Middle frontal gyrus (tissue), 1 donor: ENCODE measurements around the gene SCIN.
"Not testable (repeated sequence)": the region's sequence is repeated elsewhere in the genome, so short reads cannot be mapped to it uniquely, and the experiment has no call there.

Source experiments
- DNase-seq: peaks from one replicate; pipeline ENCODE4 v3.0.0-alpha.2; 2015; ENCODE audit warnings: low spot score; ENCODE audit errors: extremely low spot score

The SCIN gene

DNA sequence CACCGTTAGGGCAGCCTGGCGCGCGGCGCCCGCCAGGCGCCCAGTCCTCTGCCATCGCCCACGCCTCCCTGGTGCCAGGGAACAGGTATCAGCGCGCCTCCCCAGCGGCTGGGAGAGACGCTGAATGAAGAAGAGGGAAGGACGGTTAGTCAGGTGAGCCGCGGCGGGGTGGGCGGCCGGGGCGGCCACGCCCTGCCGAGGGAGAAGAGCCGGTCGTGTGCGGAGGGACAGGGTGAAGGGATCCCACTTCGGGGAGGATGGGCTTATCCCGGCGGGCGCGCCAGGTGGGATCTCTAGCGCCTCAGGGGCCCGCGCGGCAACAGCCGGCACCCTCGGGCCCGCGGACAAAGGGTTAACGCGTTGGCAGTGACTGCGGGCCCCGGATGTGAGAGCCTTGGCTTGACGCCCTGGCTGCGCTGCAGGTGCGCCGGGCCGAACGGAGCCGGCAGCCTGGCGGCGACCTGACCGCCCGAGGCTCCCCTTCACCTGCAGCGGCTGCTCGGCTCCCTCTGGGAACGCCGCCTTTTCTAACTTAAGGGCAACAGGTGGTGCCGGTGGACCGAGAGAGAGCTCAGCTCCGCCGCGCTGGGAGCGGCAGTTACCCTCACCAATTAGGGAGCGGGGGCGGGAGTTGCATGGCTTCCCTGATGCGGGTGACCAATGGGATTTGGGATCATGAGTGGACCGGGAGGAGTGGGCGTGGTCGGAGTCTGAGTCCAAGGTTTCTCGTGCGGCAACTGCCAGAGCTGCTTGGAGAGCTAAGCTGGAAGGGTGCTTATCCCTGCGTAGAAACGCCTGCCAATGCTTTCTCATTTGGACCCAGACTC lies 116.6 kb downstream of the SCIN start, which contains the start of gene ARL4A:
ARL4A (plus strand) TSS at position 743 of the 827 bp plus-strand sequence. CDS start 622 bp downstream, outside the sequence.
- DNase-seq = peak; percentile 96

DNA sequence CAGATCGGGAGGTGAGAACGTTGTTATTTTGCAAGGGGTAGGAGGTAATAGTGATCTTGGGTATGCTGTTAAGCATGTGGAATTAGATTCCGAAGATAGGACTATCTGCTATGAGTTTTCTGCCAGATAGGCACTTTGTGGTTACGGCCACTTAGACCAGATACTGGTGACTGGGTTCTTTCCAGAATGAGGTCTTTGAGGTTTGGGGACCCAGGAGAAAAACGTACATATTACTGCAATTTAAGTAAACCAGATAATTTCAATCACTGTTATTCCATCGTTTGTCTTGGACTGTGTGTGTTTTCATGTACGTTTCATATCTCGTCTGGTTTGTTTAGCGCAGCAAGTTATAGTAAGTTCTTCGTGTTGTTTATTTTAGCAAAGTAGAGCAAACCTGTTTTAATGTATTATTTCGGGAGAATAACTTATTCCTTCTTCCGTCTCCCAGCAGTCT lies 117.2 kb downstream of the SCIN start:
- no peak for DNase-seq

DNA sequence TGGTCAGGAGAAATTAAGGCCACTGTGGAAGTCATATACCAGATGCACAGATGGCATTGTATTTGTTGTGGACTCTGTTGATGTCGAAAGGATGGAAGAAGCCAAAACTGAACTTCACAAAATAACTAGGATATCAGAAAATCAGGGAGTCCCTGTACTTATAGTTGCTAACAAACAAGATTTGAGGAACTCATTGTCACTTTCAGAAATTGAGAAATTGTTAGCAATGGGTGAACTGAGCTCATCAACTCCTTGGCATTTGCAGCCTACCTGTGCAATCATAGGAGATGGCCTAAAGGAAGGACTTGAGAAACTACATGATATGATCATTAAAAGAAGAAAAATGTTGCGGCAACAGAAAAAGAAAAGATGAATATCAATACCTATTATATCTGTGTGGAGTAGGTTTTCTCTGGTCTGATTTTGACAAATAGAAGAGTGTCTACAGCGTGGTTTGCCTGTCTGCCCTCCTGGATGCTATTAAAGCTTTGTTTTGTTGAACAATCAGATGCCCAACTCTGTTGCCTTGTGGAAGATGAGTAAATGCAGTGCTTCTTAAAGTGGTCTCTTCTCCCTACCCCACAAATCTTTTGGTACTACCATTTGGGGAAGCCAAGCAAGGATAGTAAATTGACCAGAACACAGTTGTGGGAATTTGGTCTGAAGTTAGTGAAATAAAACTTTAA lies 118.1 kb downstream of the SCIN start:
- DNase-seq = not testable (repeated sequence)

DNA sequence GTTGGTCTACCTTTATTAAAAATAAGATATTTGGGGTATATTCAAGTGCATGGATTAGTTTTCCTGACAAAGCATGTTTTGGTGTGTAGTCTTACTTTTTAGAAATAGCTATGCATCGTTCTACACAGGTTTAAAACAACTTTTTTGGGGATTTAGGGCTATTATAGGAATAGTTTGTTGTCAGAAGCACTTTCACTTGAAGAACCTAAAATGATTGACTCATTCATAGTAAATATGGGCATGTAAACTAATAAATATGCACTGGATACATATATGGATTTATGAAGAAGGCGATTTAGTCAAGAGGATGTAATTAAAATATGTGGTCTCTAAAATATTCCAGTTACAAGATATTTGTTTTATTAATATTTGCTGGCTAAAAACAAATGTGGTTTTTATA lies 118.9 kb downstream of the SCIN start:
- no peak for DNase-seq

DNA sequence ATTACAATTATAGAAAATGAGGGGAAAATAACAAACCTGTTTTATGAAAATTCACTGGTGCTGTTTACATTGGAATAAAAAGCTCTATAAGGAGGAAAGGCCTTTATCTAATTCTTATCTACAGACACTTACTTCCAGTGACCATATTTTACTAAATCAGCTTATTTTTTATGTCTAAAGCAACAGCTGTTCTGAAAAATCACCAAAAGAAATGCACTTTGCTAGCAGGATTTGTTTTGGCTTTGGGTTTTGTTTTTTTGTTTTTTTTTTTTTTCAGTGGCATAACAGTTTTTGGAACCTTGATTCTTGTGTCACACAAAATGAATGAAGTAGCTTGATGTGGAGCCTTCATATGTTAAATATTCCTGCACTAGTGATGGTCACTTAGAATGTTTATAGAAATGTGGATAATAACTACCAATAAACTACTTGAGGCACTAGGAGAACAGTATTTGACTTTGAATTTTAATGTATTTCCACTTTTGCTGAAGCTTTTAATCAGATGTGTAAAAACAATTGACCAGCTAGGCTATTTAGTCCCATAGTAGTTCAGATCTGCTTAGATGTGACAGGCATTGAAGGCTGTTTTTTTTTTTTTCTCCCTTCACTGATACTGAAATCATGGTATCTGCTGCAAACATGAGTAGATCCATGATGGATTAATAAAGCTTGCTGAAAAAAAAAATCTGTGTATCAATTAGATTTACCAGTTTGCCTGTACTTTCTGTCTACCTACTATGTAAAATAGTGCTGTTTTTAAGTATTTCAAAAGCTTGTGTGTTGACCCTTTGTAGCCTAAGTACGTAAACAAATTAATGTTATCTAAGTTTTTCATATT lies 119.7 kb downstream of the SCIN start:
- DNase-seq = no peak

DNA sequence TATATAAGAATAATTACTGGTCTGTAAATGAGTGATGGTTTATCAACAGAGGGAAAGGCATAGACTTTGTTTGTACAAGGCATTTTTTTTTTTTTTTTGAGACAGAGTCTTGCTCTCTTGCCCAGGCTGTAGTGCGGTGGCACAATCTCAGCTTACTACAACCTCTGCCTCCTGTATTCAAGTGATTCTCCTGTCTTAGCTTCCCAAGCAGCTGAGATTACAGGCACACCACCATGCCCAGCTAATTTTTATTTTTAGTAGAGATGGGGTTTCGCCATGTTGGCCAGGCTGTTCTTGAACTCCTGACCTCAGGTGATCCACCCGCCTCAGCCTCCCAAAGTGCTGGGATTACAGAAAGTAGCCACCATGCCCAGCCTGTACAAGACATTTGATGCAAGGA lies 120.9 kb downstream of the SCIN start:
- not testable (repeated sequence) for DNase-seq

DNA sequence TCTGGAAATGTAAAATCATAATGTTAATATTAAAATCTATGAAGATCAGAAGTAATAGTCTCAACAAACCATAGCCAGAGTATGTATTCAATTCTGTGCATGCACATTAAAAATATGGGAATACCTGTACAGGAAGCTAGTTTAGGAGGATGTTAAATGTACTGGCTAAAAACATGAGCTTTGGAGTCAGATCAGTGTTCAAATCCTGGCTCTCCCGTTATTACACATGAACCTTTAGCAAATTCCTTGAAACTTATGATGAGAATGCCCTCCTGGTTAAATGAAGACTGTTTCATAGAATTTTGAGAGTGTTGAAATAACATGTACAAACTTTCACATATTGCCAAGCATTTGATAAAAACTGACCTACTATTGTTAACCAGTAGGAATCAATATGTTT lies 121.5 kb downstream of the SCIN start:
- DNase-seq = no peak

DNA sequence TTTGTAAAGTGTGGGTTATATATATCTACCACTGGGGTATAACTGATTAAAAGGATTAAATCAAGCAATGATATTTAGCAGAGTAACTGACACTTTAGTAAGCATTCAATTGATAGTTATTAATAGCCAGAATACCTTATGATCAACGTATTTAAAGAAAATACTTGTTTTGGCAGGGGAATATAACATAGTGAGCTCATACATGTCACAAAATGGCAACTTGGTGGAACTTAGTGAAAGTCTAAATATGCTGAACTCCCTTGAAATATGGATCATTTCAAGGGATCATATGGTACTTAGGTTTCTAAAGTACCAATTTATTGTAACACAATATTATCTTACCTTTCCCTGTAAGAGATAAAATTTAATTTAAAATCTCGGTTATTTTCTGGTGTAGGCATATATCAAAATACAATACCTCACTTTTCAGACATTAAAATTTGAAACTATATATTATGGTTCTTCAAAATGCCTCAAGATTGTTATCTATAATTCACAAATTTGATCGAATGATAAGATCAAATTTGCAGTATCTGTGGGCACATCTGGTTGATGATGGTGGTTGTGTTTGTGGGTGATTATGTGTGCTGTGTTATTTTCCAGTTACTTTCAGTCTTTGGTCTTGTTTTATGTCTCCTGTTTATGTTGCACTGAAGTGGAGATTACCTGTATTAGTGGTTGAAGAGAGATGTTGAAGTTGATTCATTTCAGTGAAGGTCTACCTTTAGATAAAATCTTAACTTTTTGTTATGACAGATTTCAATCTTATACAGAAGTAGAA lies 122.1 kb downstream of the SCIN start:
- DNase-seq = no peak

DNA sequence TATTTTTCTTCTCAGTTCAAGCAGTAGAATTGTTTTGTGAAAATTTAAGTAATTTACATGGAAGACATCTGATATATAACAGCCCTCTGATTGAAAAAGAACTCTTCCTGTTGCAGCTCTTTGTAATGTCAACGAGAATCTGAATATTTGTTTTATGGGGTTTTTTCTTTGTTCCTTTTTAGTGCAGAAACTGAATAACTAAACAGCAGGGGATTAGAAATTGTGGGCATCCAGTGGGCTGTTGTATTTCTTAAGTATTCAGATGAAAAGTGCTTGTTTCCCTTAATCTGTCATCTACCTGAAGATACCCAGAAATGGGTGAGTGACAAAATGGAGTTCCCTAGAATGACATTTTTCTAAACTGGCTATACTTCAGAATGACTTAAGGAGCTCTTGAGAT lies 124.3 kb downstream of the SCIN start:
- no peak for DNase-seq

DNA sequence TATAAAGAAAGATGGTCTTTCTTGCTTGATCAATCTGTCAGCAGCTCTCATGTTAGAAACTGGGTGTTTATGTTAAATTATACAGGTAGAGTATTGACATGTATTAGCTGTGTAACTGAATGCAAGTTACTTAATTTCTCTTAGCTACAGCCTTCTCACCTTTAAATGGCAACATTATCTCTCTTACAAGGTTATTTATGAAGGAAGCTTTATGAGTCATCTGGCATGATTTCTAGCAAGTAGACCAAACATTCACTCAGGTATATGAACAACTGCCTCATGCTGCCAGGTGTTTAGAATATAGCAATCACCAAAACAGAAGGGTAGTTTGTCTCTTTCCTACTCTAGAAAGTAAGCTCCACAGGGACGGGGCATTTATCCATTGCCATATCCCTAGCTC lies 125.4 kb downstream of the SCIN start:
- DNase-seq = no peak

DNA sequence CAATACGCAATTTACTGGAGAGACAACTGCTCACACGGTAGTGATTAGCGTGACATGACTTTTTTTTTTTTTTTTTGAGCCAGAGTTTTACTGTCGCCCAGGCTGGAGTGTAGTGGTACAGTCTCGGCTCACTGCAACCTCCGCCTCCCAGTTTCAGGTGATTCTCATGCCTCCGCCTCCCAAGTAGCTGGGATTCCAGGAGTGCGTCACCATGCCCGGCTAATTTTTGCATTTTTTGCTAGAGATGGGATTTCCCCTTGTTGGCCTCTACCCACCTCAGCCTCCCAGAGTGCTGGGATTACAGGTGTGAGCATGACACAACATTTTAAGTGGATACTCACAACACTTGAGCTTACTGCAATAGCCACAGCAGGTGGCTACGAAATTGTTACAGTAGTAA lies 128.8 kb downstream of the SCIN start:
- no peak for DNase-seq

DNA sequence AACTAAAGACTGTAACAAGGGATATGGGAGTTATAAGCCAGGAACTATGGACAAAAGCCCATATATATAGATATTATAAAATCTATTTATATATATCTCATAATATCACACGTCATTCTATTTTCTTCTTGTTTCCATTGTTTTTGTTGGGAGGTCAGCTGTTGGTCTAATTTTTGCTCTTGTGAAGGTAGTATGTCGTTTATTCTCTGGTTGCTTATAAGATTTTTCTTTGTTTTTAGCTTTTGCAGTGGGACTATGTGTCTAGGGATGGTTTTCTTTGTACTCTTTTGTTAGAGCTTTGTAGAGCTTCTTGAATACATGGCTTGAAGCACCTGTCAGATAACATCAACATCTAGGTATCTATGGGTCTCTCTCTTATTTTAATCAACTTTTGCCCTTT lies 130.9 kb downstream of the SCIN start:
- DNase-seq = no peak

DNA sequence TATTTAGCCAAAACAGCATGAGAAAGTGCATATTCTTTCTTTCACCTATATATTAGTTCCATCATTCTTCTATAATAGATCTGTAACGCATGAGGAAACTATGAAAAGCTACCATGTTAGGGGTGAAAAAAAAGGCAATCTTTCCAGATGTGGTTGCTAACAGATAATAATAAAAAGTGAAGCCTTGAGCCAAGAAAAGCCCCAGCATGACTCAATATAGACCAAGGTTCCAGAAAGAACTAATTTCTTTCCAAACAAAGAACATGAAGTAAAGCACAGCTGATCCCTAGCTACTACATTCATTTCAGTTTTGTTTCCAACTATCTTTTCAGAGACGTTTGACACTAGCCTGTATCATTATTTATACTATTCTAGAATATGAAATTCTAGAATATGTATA lies 133.4 kb downstream of the SCIN start:
- DNase-seq = no peak

DNA sequence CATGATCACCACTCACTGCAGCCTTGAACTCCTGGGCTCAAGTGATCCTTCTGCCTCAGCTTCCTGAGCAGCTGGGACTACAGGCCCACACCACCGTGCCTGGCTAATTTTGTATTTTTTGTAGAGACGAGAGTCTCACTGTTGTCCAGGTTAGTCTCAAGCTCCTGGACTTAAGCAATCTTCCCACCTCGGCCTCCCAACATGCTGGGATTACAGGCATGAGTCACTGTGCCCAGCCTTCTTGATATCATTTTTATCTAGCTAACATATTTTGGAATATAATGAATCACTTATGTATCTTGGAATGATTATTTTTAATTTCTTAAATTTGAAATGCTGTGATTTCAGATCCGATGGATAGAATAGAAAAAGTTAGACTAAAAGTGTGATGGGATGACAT lies 135.4 kb downstream of the SCIN start:
- DNase-seq = no peak

DNA sequence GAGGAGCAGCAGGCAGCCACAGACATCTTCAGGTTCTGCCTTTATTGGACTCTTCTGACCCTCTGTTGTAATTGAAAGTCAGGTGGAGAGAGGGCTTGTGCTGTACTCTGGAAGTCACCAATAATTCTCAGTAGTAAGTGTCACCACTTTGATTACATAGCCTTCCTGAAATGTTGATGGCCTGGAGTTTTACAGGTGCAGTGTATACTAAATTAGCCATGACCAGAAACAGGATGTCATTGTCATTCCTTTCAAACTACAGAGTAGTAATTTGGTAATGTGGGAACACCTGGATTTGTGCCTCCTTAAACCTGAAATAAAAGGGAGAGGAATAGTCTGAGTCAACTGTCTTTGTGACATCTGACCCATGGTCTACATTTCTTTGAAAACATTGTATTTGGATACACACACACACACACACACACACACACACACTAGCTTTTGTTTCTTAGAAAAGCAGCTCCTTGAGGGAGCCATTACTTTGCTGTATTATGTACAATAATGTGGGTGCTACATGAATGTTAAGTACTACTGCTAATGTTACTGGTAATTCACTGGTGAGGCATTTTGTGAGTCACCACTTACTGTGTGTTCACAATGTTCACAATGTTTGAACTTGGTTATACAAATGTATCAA lies 136.5 kb downstream of the SCIN start:
- no peak for DNase-seq

DNA sequence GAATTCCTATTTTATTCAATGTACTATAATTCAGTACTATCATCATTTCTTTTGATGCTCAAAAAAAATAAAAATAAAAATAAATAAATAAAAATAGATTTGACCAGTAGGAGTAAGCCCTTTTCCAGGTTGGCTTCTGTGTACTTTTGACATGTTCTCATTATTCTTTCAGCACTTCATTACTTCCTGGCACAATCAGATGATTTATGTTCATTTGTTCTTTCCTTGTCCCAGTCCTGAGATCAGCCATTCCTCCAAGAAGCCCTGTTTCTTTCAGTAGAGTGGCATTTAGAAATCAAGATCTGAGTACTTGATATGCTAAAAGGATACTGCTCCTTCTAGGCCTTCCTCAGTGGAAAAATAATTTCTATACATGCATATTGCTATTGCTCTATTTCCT lies 137.8 kb downstream of the SCIN start:
- no peak for DNase-seq
